AG09319 (cell line): ENCODE measurements around the gene MT4.
"Not testable (repeated sequence)": the region's sequence is repeated elsewhere in the genome, so short reads cannot be mapped to it uniquely, and the experiment has no call there.

ENCODE experiments used
- DNase-seq: peaks from one replicate; pipeline ENCODE4 v3.0.0-alpha.2; 2010; ENCODE audit warnings: low read depth; ENCODE audit errors: extremely low read depth
- CTCF ChIP-seq: IDR thresholded peaks from 2 replicates; pipeline ENCODE4 v1.5.1; 2011; ENCODE audit warnings: low read depth, mild to moderate bottlenecking, inconsistent platforms, low read length, moderate library complexity

The MT4 gene

GRCh38 chr16:56576585-56577299 lies 11.9 kb downstream of the MT4 start:
- peak; percentile 20 for DNase-seq
- TF ChIP-seq CTCF: peak; percentile 77

DNA sequence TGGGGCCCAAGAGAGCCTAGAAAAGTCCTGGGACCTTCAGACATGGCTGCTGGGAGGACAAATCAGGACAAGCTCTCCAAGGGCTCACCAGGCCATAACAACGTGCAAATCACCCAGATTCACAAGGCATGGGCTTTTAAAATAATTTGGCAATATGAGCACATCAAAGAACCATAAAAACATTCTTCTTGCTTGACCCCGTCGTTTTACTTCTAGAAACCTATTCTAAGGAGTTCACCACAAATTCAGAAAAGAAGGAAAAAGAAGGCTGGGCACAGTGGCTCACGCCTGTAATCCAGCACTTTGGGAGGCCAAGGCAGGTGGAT lies 12.4 kb downstream of the MT4 start:
- no peak for TF ChIP-seq CTCF
- DNase-seq: no peak

GRCh38 chr16:56580391-56581048 lies 15.6 kb downstream of the MT4 start:
- no peak for TF ChIP-seq CTCF
- DNase-seq: no peak

DNA sequence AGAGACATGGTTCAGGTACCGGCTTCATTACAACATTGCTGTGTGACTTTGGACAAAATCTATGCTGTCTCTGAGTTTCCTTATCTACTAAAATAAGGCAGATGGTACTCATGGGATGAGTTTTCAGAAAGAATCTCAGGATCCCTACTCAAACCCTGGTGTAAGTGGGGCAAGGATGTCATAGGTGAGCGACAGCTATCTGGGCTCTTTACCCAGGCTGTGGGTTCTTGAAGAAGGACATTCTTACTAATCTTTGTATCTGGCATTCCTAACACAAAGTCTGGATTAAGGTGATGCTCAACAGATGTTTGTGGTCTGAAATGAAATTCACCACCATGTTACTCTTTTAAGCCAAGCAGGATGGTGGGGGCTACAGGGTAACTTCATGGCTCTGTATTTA lies 18.0 kb downstream of the MT4 start:
- not testable (repeated sequence) for DNase-seq

DNA sequence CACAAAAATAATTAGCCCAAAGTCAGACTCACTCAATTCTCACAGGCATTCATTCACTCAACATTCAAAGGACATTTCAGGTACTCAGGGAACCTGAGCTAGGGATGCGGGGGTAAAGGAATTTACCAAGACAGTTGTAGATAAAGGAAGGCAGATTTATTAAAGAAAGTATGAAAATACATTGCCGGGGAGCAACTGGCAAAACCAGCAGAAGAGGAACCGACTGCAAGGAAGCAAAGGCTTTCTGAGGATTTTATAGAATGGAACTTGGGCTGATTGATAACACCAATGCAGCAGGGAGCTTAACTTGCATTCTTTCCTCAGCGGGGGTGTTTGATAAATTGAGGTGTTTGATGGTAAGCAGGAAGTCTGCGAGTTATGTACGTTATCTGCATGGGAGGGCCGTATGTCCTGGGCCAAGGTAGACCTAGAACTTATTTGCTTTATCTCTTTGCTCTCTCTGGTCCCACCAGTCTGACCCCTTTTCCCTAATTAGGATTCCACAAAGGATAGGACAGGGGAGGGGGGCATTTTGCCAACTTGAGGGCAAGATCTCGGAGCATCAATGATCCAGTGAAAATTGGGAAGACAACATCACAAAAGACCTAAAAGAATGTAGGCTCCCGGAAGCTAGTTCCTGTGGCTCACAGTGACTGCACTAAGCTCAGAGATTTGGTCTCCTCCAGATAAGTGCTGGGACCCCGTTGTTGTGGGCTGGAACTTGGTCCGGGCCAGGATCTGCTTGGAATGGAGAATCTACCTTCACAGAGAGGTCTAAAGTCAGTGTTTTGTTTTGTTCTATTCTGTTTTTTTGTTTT lies 18.7 kb downstream of the MT4 start:
- DNase-seq: no peak
- no peak for TF ChIP-seq CTCF

- no peak for TF ChIP-seq CTCF
- no peak for DNase-seq
Observed at GRCh38 chr16:56584276-56584675, 19.4 kb downstream of the MT4 start.

GRCh38 chr16:56588781-56589140 lies 23.9 kb downstream of the MT4 start:
- no peak for TF ChIP-seq CTCF
- no peak for DNase-seq
